Measurements from ENCODE around the gene COA8. TPM values are rescaled to one million over a fixed set of nuclear protein-coding genes. Genes with fewer than 3 reads are reported as not detected.

Gene COA8
- total RNA-seq, 1 donor from 2014 or later = 54.9 TPM

- Mint-ChIP-seq H3K36me3 (ENCODE audit: unreplicated experiment) (no peaks in the 10 kb centered on the region), H3K27ac (ENCODE audit: unreplicated experiment) (peak overlapping the region; percentile 83), H3K4me1 (ENCODE audit: low read depth, unreplicated experiment) (peaks cover 7% of the 10 kb centered on the region), H3K4me3 (ENCODE audit: unreplicated experiment) (peak overlapping the region; percentile 67), H3K9me3 (ENCODE audit: unreplicated experiment) (peaks cover 2% of the 10 kb centered on the region), H3K27me3 (ENCODE audit: unreplicated experiment) (no peaks in the 10 kb centered on the region)
- TF ChIP-seq CTCF (IDR thresholded peaks at IDR 0.05; ENCODE audit: partially characterized antibody, unreplicated experiment) = no peak
- no peak for DNase-seq
Observed at GRCh38 chr14:103568952-103569351, 6.2 kb downstream of the COA8 start.

- H3K4me1 Mint-ChIP-seq (ENCODE audit: low read depth, unreplicated experiment) = peaks cover 8% of the 10 kb centered on the region
- no peaks in the 10 kb centered on the region for H3K36me3 Mint-ChIP-seq (ENCODE audit: unreplicated experiment)
- no peaks in the 10 kb centered on the region for H3K27me3 Mint-ChIP-seq (ENCODE audit: unreplicated experiment)
- no peak for TF ChIP-seq CTCF (IDR thresholded peaks at IDR 0.05; ENCODE audit: partially characterized antibody, unreplicated experiment)
- H3K27ac Mint-ChIP-seq (ENCODE audit: unreplicated experiment) = peak overlapping the region; percentile 83
- DNase-seq = no peak
- H3K4me3 Mint-ChIP-seq (ENCODE audit: unreplicated experiment) = peak overlapping the region; percentile 67
- H3K9me3 Mint-ChIP-seq (ENCODE audit: unreplicated experiment) = peaks cover 5% of the 10 kb centered on the region
Observed at GRCh38 chr14:103569408-103569807, 6.6 kb downstream of the COA8 start.

GRCh38 chr14:103574104-103574503, 11.3 kb downstream of the COA8 start:
- no peaks in the 10 kb centered on the region for H3K36me3 Mint-ChIP-seq (ENCODE audit: unreplicated experiment)

GRCh38 chr14:103574707-103575285, 12.0 kb downstream of the COA8 start:
- Mint-ChIP-seq H3K36me3 (ENCODE audit: unreplicated experiment) (no peaks in the 10 kb centered on the region), H3K4me1 (ENCODE audit: low read depth, unreplicated experiment) (peaks cover 23% of the 10 kb centered on the region), H3K9me3 (ENCODE audit: unreplicated experiment) (peaks cover 9% of the 10 kb centered on the region), H3K27ac (ENCODE audit: unreplicated experiment) (peak overlapping the region; percentile 23), H3K4me3 (ENCODE audit: unreplicated experiment) (no peak overlapping the region), H3K27me3 (ENCODE audit: unreplicated experiment) (peaks cover 5% of the 10 kb centered on the region)
- no peak for TF ChIP-seq CTCF (IDR thresholded peaks at IDR 0.05; ENCODE audit: partially characterized antibody, unreplicated experiment)
- DNase-seq = no peak

More at GRCh38 chr14:103574104-103574503, 11.3 kb downstream of the COA8 start:
- DNase-seq = no peak
- Mint-ChIP-seq H3K9me3 (ENCODE audit: unreplicated experiment) (peaks cover 9% of the 10 kb centered on the region), H3K4me3 (ENCODE audit: unreplicated experiment) (no peak overlapping the region), H3K27ac (ENCODE audit: unreplicated experiment) (no peak overlapping the region), H3K4me1 (ENCODE audit: low read depth, unreplicated experiment) (peaks cover 28% of the 10 kb centered on the region), H3K27me3 (ENCODE audit: unreplicated experiment) (peaks cover 5% of the 10 kb centered on the region)
- TF ChIP-seq CTCF (IDR thresholded peaks at IDR 0.05; ENCODE audit: partially characterized antibody, unreplicated experiment) = no peak

- no peak for TF ChIP-seq CTCF (IDR thresholded peaks at IDR 0.05; ENCODE audit: partially characterized antibody, unreplicated experiment)
- Mint-ChIP-seq H3K36me3 (ENCODE audit: unreplicated experiment) (no peaks in the 10 kb centered on the region), H3K4me1 (ENCODE audit: low read depth, unreplicated experiment) (peaks cover 23% of the 10 kb centered on the region)
Observed at GRCh38 chr14:103576371-103577024, 13.7 kb downstream of the COA8 start.

More at GRCh38 chr14:103576371-103577024, 13.7 kb downstream of the COA8 start:
- peaks cover 9% of the 10 kb centered on the region for H3K9me3 Mint-ChIP-seq (ENCODE audit: unreplicated experiment)
- peaks cover 5% of the 10 kb centered on the region for H3K27me3 Mint-ChIP-seq (ENCODE audit: unreplicated experiment)
- H3K4me3 Mint-ChIP-seq (ENCODE audit: unreplicated experiment) = peak overlapping the region; percentile 49
- DNase-seq = peak; percentile 73
- peak overlapping the region; percentile 84 for H3K27ac Mint-ChIP-seq (ENCODE audit: unreplicated experiment)

All from glutamatergic neuron (in vitro differentiated cells).